ENCODE results near the gene HOXD3. TPM values are rescaled to one million over a fixed set of nuclear protein-coding genes. Genes with fewer than 3 reads are reported as not detected.

HOXD3 gene
- total and polyA plus RNA-seq, 9 of the 15 experiments (the other 6 are each of a cell fraction or from before 2014, with no cell fraction given), result not detected

DNA sequence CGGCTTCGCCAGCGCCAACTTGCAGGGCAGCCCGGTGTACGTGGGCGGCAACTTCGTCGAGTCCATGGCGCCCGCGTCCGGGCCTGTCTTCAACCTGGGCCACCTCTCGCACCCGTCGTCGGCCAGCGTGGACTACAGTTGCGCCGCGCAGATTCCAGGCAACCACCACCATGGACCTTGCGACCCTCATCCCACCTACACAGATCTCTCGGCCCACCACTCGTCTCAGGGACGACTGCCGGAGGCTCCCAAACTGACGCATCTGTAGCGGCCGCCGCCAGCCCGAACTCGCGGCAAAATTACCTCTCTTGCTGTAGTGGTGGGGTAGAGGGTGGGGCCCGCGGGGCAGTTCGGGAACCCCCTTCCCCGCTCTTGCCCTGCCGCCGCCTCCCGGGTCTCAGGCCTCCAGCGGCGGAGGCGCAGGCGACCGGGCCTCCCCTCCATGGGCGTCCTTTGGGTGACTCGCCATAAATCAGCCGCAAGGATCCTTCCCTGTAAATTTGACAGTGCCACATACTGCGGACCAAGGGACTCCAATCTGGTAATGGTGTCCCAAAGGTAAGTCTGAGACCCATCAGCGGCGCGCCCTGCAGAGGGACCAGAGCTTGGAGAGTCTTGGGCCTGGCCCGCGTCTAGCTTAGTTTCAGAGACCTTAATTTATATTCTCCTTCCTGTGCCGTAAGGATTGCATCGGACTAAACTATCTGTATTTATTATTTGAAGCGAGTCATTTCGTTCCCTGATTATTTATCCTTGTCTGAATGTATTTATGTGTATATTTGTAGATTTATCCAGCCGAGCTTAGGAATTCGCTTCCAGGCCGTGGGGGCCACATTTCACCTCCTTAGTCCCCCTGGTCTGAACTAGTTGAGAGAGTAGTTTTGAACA lies 15.1 kb downstream of the HOXD3 start:
- ChIA-PET CTCF (ENCODE audit: low intra/inter-chr PET ratio) (no interaction called here), POLR2A (interaction anchor here (0.5 to 0.6 kb wide), 2 partner anchors 17 to 473 kb away, joined by 3 read pairs; no protein-coding TSS in a partner anchor)
- Histone ChIP-seq H3K27ac (ENCODE audit: extremely low read depth, low read depth, low read length) (no peak overlapping the region), H3K79me2 (ENCODE audit: control insufficient read depth, insufficient read depth, low read length) (no peaks in the 10 kb centered on the region), H3K9ac (ENCODE audit: insufficient read depth in 1 of 2, low read depth in 2 of 2, low read length in 2 of 2) (no peak overlapping the region), H3K27me3 (ENCODE audit: control insufficient read depth in 2 of 2, insufficient read depth in 2 of 2, low read length in 2 of 2) (peaks cover 44 to 53% of the 10 kb centered on the region in 2 experiments), H3K4me3 (no peak overlapping the region), H3K9me3 (replicated peaks; ENCODE audit: control insufficient read depth, insufficient read depth, low read depth, low read length) (no peaks in the 10 kb centered on the region), H2AFZ (ENCODE audit: low read depth, low read length) (no peak overlapping the region), H4K20me1 (replicated peaks; ENCODE audit: control insufficient read depth, insufficient read depth, low read length) (no peaks in the 10 kb centered on the region; the same call in 1 of the 2 replicates), H3K9me1 (ENCODE audit: control insufficient read depth, insufficient read depth, low read length) (no peaks in the 10 kb centered on the region), H3K4me2 (ENCODE audit: insufficient read depth, low read length) (no peak overlapping the region), H3K4me1 (replicated peaks in 1 of 2; ENCODE audit: control insufficient read depth in 2 of 2, insufficient read depth in 2 of 2, low read length in 2 of 2) (peaks cover 0 to 25% of the 10 kb centered on the region in 2 experiments; a peak in 2 of 5 replicates), H3K36me3 (ENCODE audit: control insufficient read depth, insufficient read depth, low read length) (no peaks in the 10 kb centered on the region)
- FAIRE-seq, result no peak
- no peak for DNase-seq (ENCODE audit: extremely low read depth in 1 of 4, low spot score in 3 of 4)
- intact Hi-C loops (cut with micrococcal nuclease) (no loop called here), in situ Hi-C loops (cut with MboI) (no loop called here)
- BruUV-seq (replicated peaks), result no TSS peak
- ATAC-seq, result no peak
- 23% methylated on average over 59 of the region's 60 CpGs for WGBS (ENCODE audit: insufficient coverage, low coverage, missing lambda C conversion rate)
- no peak for TF ChIP-seq COPS2 (conservative IDR thresholded peaks at IDR 0.05)
- no peak for TF ChIP-seq GABPA (tag; conservative IDR thresholded peaks at IDR 0.05; ENCODE audit: low read depth)
- TF ChIP-seq U2AF1 (optimal IDR thresholded peaks at IDR 0.05; ENCODE audit: low read depth, low read length), result no peak
- TF ChIP-seq ZNF263 (CRISPR knock-in tag; IDR thresholded peaks at IDR 0.05; ENCODE audit: borderline replicate concordance), result no peak
- no peak for TF ChIP-seq TOE1 (IDR thresholded peaks at IDR 0.05; ENCODE audit: borderline replicate concordance)
- TF ChIP-seq TOE1 (CRISPR knock-in tag; IDR thresholded peaks at IDR 0.05; ENCODE audit: borderline replicate concordance, low read depth), result no peak
- TF ChIP-seq, protein P1, sequence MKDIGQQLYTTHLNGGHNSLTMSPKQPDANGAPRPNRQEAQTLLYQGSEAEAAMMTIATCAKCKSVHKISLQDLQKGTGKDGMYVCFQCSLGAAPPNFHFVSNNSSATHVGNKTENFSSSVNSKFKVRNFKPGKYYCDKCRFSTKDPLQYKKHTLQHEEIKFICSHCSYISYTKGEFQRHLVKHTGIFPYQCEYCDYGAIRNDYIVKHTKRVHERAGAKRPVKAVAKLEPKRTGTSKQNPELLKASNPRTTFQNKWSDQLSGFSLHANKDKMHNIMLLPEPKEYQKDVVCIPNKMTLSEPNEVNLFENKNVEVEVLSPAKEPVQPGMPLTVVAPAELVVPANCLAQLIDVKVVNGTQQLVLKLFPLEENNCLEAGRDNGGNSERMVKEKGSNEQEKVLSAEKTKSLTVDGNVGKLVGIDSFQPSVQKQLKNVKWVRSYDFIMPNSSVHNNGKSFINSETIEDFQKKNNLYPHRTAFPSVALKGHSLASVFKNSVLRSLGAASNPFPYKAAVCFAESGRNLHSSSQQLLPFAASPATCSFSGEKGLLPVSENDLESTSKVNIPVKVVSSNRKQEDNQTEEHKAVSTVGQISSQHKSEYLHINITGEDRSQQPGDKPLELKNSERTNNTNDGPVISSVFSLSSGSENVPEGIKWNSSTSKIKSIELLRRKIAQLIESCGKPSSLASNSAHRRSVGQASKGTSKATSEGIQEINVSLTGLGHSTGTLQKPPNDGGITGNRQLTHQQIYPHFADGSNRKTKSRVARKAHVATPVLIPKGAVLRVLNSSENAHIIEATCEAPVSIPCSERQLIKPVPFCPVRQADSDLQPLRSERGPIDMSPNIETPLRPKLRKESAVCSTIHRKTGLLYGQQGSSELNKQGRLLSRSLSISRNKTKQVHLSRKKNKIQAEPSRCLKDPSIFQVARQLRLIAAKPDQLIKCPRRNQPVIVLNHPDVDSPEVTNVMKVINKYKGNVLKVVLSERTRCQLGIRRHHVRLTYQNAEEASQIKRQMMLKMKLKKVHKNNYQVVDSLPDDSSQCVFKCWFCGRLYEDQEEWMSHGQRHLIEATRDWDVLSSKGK (CRISPR knock-in tag; IDR thresholded peaks at IDR 0.05), result no peak
- TF ChIP-seq, protein P2, sequence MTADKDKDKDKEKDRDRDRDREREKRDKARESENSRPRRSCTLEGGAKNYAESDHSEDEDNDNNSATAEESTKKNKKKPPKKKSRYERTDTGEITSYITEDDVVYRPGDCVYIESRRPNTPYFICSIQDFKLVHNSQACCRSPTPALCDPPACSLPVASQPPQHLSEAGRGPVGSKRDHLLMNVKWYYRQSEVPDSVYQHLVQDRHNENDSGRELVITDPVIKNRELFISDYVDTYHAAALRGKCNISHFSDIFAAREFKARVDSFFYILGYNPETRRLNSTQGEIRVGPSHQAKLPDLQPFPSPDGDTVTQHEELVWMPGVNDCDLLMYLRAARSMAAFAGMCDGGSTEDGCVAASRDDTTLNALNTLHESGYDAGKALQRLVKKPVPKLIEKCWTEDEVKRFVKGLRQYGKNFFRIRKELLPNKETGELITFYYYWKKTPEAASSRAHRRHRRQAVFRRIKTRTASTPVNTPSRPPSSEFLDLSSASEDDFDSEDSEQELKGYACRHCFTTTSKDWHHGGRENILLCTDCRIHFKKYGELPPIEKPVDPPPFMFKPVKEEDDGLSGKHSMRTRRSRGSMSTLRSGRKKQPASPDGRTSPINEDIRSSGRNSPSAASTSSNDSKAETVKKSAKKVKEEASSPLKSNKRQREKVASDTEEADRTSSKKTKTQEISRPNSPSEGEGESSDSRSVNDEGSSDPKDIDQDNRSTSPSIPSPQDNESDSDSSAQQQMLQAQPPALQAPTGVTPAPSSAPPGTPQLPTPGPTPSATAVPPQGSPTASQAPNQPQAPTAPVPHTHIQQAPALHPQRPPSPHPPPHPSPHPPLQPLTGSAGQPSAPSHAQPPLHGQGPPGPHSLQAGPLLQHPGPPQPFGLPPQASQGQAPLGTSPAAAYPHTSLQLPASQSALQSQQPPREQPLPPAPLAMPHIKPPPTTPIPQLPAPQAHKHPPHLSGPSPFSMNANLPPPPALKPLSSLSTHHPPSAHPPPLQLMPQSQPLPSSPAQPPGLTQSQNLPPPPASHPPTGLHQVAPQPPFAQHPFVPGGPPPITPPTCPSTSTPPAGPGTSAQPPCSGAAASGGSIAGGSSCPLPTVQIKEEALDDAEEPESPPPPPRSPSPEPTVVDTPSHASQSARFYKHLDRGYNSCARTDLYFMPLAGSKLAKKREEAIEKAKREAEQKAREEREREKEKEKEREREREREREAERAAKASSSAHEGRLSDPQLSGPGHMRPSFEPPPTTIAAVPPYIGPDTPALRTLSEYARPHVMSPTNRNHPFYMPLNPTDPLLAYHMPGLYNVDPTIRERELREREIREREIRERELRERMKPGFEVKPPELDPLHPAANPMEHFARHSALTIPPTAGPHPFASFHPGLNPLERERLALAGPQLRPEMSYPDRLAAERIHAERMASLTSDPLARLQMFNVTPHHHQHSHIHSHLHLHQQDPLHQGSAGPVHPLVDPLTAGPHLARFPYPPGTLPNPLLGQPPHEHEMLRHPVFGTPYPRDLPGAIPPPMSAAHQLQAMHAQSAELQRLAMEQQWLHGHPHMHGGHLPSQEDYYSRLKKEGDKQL (CRISPR knock-in tag; IDR thresholded peaks at IDR 0.05; ENCODE audit: borderline replicate concordance), result no peak
- TF ChIP-seq NR3C1 (CRISPR knock-in tag; IDR thresholded peaks at IDR 0.05), result no peak
- no peak for TF ChIP-seq SMAD4 (CRISPR knock-in tag; conservative IDR thresholded peaks at IDR 0.05)
- TF ChIP-seq HDAC2 (IDR thresholded peaks at IDR 0.05), result no peak

Measured in K562 (cell line).